GM18517 (cell line): Measurements from ENCODE around the gene CTNNA3.
"Not testable (repeated sequence)": the region's sequence is repeated elsewhere in the genome, so short reads cannot be mapped to it uniquely, and the experiment has no call there.

ENCODE experiments used
- ATAC-seq: cut with Tn5 transposase; IDR thresholded peaks from one replicate; pipeline ENCODE4 v1.9.1; 2021; ENCODE audit warnings: mild to moderate bottlenecking, moderate library complexity; ENCODE audit not compliant: unreplicated experiment

The CTNNA3 gene

GRCh38 chr10:66350622-66351399 is 1345.2 kb downstream of the CTNNA3 start:
- no peak for ATAC-seq

- ATAC-seq = no peak
Observed at GRCh38 chr10:66349726-66350125, 1346.3 kb downstream of the CTNNA3 start.

- no peak for ATAC-seq
Observed at GRCh38 chr10:66349076-66349475, 1346.9 kb downstream of the CTNNA3 start.

- ATAC-seq = no peak
Observed at GRCh38 chr10:66337211-66337610, 1358.8 kb downstream of the CTNNA3 start.

GRCh38 chr10:66336791-66337190 is 1359.2 kb downstream of the CTNNA3 start:
- no peak for ATAC-seq

- ATAC-seq = not testable (repeated sequence)
Observed at GRCh38 chr10:66335753-66336152, 1360.2 kb downstream of the CTNNA3 start.

- no peak for ATAC-seq
Observed at GRCh38 chr10:66329147-66329546, 1366.8 kb downstream of the CTNNA3 start.

GRCh38 chr10:66326876-66327275 is 1369.1 kb downstream of the CTNNA3 start:
- no peak for ATAC-seq

GRCh38 chr10:66322777-66323176 is 1373.2 kb downstream of the CTNNA3 start:
- no peak for ATAC-seq

- no peak for ATAC-seq
Observed at GRCh38 chr10:66321723-66322665, 1374.0 kb downstream of the CTNNA3 start.

- no peak for ATAC-seq
Observed at GRCh38 chr10:66318761-66319160, 1377.2 kb downstream of the CTNNA3 start.

- ATAC-seq = no peak
Observed at GRCh38 chr10:66307826-66308225, 1388.2 kb downstream of the CTNNA3 start.

- no peak for ATAC-seq
Observed at GRCh38 chr10:66301078-66301477, 1394.9 kb downstream of the CTNNA3 start.

- no peak for ATAC-seq
Observed at GRCh38 chr10:66295602-66296001, 1400.4 kb downstream of the CTNNA3 start.

- ATAC-seq = no peak
Observed at GRCh38 chr10:66294538-66294937, 1401.5 kb downstream of the CTNNA3 start.

GRCh38 chr10:66292922-66293321 is 1403.1 kb downstream of the CTNNA3 start:
- no peak for ATAC-seq

GRCh38 chr10:66292456-66292855 is 1403.5 kb downstream of the CTNNA3 start:
- ATAC-seq = no peak

GRCh38 chr10:66291133-66291532 is 1404.9 kb downstream of the CTNNA3 start:
- ATAC-seq = no peak

GRCh38 chr10:66284621-66285020 is 1411.4 kb downstream of the CTNNA3 start:
- ATAC-seq = no peak

- no peak for ATAC-seq
Observed at GRCh38 chr10:66283874-66284464, 1412.0 kb downstream of the CTNNA3 start.

- ATAC-seq = no peak
Observed at GRCh38 chr10:66283064-66283463, 1412.9 kb downstream of the CTNNA3 start.
